Cardiac ventricle fibroblast (primary cell): ENCODE data around the gene C20orf204. TPM values are rescaled to one million over a fixed set of nuclear protein-coding genes. Genes with fewer than 3 reads are reported as not detected.

Experiments
- total RNA-seq: library from RNA; depleted of rRNA; stranded (reverse); fragments of >200 nt; gene quantifications from 2 replicates; pipeline ENCODE4 v1.2.3, GENCODE V29; 2015

C20orf204 gene, protein sequence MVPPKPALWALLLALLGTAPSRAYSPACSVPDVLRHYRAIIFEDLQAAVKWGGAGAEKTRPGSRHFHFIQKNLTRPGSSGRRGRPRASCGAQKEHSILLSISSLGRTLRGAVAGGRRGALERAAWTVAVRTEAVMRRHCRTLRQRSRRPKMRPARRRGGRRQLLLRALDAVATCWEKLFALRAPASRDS
- 0.34 and 0.87 TPM in 2 replicates for total RNA-seq

DNA sequence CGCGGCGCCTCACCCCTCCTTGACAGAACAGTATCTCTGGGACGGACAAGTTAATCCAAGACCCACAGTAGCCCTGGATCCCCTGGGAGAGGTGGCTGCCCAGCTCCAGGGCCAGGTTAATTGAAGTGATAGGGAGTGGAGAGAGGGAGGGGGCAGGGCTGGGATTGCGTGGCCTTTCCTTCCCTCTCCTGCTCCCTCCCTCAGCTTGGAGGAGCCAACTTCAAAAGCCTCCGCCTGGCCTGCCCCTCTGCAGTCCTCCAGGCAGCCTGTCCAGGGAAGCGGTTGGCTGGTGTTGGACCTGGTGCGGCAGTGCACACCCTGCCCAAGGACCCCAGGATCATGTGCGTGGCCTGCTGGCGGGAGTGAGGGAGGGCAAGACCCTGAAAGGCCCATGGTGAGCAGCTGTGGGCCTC lies at the start of gene C20orf204:
Gene C20orf204, plus strand, starts transcription at position 250 of the 413 bp plus-strand sequence. Its CDS starts 142 bp downstream, at position 392.

DNA sequence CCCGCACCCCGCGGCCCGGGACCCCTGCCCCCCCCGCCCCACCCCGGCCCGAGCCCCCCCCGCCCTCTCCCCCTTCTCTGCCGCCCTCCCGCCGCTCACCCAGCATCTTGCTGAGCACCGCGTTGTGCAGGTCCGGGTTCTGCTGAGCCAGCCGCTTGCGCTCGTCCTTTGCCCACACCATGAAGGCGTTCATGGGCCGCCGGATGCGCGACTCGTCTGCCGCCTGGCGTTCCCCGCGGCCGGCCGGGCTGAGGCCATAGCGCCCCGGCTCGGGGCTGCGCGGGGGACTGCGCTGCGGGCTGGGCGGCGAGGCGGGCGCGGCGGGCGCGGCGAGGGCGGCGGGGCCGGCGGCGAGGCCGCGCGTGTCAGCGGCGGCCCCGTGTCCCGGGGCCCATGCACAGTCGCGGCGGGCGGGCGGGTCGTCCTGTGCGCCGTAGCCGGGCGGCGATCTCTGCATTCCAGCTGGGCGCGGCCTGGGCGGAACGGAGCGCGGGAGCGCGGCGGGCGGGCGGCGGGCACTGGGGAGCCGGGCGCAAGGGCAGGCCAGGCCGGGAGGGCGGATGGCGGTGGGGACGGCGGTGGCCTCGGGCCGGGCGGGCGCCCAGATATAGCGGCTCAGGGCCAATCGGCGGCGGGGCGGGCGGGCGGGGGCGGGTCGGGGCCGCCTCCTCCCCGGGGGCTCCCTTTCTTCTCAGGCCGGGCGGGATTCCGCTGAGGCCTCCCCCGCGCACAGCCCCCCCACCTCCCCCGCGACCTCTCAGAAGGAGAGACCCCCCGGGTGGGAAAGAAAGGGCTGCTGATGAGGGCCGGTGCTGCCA lies 13.3 kb downstream of the C20orf204 start, which contains the start of gene SOX18:
Gene SOX18, minus strand, starts transcription at position 580 of the 818 bp plus-strand sequence. Its CDS starts 123 bp downstream, at position 457.

DNA sequence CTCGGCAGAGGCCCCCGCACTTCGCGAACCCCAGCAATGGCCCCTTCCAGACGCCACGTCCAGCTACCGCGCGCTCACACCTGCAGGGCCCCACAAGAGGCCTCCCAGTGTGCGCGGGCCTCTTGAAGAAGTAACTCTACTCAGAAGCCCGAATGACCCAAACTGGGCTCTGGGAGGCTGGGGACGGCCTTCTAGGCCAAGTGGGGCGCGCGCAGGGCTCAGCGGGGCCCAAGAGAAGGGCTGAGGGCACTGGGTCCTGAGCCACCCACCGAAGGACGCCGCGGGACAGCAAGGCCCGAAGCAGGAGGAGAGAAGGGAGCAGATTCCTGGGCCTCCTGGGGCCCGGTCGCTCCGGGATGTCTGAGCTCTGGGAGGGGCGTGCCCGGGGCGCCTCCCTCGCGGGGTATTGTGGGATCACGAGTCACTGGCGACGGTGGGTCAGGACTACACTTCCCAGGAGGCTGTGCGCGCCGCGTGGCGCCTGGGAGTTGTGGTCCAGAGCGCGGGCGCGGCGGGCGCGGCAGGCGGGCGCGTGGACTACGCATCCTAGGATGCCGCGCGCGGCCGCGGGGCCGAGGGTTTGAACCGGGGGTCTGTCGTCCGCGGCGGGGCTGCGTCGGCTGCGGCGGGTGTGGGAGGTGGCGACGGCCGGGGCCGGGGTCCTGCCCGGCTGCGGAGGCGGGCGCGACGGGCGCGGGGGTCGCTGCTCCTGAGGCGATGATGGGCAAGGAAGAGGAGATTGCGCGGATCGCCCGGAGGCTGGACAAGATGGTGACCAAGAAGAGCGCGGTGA lies 26.8 kb downstream of the C20orf204 start, which contains the start of gene TCEA2:
Gene TCEA2, plus strand, starts transcription at position 603 of the 793 bp plus-strand sequence. Its CDS starts 115 bp downstream, at position 718.

DNA sequence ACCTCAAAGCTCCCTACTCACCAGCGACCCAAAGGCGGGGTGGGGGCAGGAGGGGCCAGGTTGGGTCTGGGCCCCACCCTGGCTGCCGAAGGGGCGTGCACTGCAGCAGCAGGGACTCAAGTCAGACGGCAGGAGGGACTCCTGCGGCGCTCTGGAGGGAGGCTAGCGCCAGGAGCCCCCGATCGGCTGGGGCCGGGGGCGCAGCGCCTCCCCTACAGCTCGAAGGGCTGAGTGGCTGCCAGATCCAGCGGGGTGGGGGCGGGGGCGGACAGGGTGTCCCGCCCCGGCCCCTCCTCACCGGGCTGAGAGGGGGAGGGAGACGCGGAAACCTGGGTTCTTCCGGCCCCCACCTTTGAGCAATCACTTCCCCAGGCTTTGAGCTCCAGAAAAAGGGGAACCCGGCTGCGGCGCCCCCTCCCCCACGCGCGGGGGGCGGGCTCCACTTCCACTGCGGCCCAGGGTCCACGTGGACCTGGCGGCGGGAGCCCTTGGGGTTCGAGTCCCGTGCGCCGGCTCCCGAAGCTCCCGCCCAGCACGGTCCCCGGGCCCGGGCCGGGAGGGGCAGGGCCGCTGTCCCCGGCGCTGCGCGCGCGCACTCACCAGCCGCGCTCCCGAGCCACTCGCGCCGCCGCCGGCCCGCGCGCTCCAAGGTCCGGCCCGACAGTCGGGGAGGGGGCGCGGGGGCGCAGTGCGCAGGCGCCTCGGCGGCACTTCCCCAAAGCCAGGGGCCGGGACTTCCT lies 43.5 kb downstream of the C20orf204 start, which contains the start of gene RGS19:
Gene RGS19, minus strand, starts transcription at position 246 of the 740 bp plus-strand sequence. CDS start 2,632 bp downstream, outside the sequence.

DNA sequence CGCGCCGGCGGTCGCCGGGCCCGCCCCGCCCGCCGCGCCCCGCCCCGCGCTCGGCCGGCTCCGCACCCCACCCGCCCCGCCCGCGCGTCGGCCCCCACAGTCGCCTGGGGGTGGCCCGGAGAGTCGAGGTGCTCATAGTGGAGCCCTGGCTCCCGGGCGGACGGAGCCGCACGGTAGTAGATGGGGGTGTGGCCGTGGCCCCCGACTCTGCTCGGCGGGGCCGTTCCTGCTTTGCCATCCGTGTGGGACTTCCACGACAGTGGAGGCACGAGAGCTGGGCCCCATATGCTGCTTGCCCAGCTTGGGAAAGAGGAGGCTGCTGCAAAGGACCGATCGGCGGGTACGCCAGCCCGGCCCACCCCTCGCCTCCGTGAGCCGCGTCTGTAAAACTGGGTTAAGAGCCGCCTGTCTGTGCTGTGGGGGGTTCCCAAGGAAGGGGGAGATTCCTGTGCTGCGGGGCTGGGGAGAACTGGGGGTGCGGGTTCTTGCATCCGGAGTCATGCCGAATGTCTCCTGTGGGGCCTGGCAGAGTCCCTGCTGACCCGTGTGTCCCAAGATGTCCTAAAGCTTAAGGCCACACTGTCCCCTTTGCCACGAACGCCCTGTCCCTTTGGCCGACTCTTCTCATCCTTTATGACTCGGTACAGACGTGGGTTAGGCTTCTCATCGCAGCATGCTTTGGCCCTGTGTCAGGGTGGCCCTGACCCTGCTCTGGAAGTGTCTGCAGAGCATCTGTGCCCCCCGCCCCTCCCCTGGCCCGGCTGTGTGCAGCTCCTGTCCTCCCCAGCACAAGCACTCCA lies 44.2 kb downstream of the C20orf204 start, which contains the start of gene OPRL1:
Gene OPRL1, plus strand, starts transcription at position 70 of the 800 bp plus-strand sequence. CDS start 12,639 bp downstream, outside the sequence.

DNA sequence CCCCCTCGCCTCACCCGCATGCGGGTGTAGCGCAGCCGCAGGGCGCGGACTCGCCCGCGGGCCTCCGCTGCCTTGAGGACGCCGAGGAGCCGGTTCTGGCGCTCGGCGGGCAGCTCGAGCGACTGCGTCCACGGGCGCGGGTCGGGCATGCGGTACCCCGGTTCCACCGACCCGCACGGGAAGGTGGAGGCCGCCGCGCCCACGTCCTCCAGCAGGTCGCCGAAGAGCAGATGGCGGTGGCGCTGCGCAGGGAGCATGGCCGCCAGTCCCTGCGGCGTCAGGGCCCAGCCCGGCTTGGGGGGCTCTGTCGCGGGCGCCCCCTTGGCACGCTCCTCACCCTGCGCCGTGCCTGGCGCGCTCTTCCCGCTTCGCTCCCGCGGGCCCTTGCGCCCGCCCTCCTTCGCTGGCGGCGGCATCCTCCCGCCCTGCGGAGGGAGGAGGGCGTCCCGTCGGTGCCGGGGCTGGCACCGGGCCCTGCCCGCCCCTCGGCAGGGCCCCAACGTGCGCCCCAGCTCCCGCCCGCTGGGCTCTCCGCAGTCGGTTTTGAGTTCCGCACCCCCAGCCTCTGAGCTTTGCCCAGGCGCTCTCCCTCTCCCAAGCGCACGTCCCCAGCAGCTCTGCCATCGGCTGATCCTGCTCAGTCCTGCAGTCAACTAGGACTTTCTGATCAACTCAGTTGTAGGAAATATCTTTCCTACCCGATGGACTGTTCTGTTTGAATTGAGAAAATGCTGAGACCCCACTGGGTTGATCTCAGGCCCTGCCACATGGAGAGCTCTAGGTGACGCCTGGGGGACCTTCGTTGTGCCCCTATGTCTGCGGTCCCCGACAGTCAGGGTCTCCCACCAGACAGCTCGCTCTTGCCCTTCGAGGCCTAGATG lies 48.1 kb downstream of the C20orf204 start, which contains the start of gene LKAAEAR1:
Gene LKAAEAR1, minus strand, starts transcription at position 595 of the 881 bp plus-strand sequence. Its CDS starts 179 bp downstream, at position 416.

Other genes starting within 250 kb of the C20orf204 start
- 3.0 and 6.2 TPM in 2 replicates for gene ZBTB46, start 204.9 kb upstream of the C20orf204 start, total RNA-seq
- gene ABHD16B, start 174.7 kb upstream of the C20orf204 start, total RNA-seq: not detected in 2 replicates
- gene TPD52L2, start 170.9 kb upstream of the C20orf204 start, total RNA-seq: 92.1 and 109 TPM in 2 replicates
- gene DNAJC5, start 141.1 kb upstream of the C20orf204 start, total RNA-seq: 33.3 and 34.3 TPM in 2 replicates
- 9.9 and 12.8 TPM in 2 replicates for gene UCKL1, start 79.8 kb upstream of the C20orf204 start, total RNA-seq
- 13.3 and 14.0 TPM in 2 replicates for gene ZNF512B, start 66.3 kb upstream of the C20orf204 start, total RNA-seq
- gene SAMD10, start 56.5 kb upstream of the C20orf204 start, total RNA-seq: not detected in 2 replicates
- 52.2 and 56.1 TPM in 2 replicates for gene PRPF6, start 55.0 kb upstream of the C20orf204 start, total RNA-seq
- gene SOX18, start 13.5 kb downstream of the C20orf204 start, total RNA-seq: 1.7 and 3.2 TPM in 2 replicates
- gene TCEA2, start 27.0 kb downstream of the C20orf204 start, total RNA-seq: 26.6 and 26.8 TPM in 2 replicates
- 8.2 and 11.9 TPM in 2 replicates for gene RGS19, start 43.3 kb downstream of the C20orf204 start, total RNA-seq
- 0.34 and 0.44 TPM in 2 replicates for gene OPRL1, start 43.9 kb downstream of the C20orf204 start, total RNA-seq
- 2.1 TPM in 2 replicates for gene LKAAEAR1, start 48.2 kb downstream of the C20orf204 start, total RNA-seq
- gene NPBWR2, start 71.4 kb downstream of the C20orf204 start, total RNA-seq: not detected in 2 replicates
- gene MYT1, start 128.3 kb downstream of the C20orf204 start, total RNA-seq: not detected in 2 replicates
- 26.1 and 48.2 TPM in 2 replicates for gene PCMTD2, start 219.6 kb downstream of the C20orf204 start, total RNA-seq